Measurements from ENCODE around the gene C16orf54. TPM values are rescaled to one million over a fixed set of nuclear protein-coding genes. Genes with fewer than 3 reads are reported as not detected.
"Not testable (repeated sequence)": the region's sequence is repeated elsewhere in the genome, so short reads cannot be mapped to it uniquely, and the experiment has no call there.

The C16orf54 gene
- total RNA-seq, 1 experiment from 2014 or later, result not detected

DNA sequence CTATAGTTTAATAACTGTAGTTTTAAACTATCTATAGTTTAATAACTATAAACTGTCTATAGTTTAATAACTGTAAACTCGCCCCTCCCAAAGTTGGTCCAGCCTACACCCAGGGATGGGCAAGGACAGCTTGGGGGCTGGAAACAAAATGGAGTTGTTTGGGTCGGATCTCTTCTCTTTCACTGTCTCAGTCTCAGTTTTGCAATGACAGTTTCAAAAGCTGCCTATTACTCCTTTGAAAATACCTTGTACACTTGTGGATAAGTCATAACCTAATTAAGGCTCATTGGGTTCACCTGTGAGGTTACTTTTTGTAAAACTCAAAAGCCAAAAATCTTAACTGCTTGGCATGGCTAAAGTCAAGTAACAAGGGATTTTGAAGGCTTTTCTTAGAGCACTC is 31.4 kb downstream of the C16orf54 start:
- H3K27me3 Mint-ChIP-seq (ENCODE audit: insufficient read depth, unreplicated experiment), result peaks cover 7% of the 10 kb centered on the region
- ChIA-PET POLR2A (no interaction called here), CTCF (interaction anchor here (0.6 to 1.1 kb wide), 4 partner anchors 14 to 872 kb away, joined by 3 read pairs; no protein-coding TSS in a partner anchor)
- no peak overlapping the region for H3K27ac Mint-ChIP-seq (ENCODE audit: low read depth, unreplicated experiment)
- H3K36me3 Mint-ChIP-seq (ENCODE audit: insufficient read depth, unreplicated experiment), result no peaks in the 10 kb centered on the region
- TF ChIP-seq, protein P1, sequence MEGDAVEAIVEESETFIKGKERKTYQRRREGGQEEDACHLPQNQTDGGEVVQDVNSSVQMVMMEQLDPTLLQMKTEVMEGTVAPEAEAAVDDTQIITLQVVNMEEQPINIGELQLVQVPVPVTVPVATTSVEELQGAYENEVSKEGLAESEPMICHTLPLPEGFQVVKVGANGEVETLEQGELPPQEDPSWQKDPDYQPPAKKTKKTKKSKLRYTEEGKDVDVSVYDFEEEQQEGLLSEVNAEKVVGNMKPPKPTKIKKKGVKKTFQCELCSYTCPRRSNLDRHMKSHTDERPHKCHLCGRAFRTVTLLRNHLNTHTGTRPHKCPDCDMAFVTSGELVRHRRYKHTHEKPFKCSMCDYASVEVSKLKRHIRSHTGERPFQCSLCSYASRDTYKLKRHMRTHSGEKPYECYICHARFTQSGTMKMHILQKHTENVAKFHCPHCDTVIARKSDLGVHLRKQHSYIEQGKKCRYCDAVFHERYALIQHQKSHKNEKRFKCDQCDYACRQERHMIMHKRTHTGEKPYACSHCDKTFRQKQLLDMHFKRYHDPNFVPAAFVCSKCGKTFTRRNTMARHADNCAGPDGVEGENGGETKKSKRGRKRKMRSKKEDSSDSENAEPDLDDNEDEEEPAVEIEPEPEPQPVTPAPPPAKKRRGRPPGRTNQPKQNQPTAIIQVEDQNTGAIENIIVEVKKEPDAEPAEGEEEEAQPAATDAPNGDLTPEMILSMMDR (IDR thresholded peaks at IDR 0.05; ENCODE audit: unreplicated experiment), result no peak
- BruUV-seq (replicated peaks), result no TSS peak
- H3K4me1 Mint-ChIP-seq (ENCODE audit: insufficient read depth, unreplicated experiment), result peaks cover 7% of the 10 kb centered on the region
- H3K4me3 Mint-ChIP-seq (ENCODE audit: unreplicated experiment), result no peak overlapping the region
- no peak for DNase-seq (ENCODE audit: unreplicated experiment)
- no peaks in the 10 kb centered on the region for H3K9me3 Mint-ChIP-seq (ENCODE audit: unreplicated experiment)
- intact Hi-C loops (cut with micrococcal nuclease), result no loop called here

DNA sequence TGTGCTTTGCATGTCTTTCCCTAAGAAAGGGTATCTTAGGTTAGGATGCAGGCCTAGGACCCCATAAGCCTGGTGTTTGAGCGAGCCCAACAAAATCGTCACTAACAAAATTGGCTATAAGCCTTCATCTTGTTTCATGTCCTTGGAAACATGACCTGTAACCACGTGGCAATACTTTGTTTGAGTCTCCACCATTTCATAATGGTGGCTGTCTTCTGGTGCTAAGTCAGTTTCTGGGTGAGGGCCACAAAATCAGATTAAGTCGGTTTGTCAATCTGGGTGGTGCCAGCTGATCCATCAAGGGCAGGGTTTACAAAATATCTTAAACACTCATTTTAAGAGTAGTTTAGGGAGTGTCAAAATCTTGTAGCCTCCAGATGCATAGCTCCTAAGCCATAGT is 33.0 kb downstream of the C16orf54 start:
- ChIA-PET POLR2A (no interaction called here), CTCF (interaction anchor here (4.8 kb wide), 1 partner anchor 13 kb away, joined by 19 read pairs; no protein-coding TSS in a partner anchor)

DNA sequence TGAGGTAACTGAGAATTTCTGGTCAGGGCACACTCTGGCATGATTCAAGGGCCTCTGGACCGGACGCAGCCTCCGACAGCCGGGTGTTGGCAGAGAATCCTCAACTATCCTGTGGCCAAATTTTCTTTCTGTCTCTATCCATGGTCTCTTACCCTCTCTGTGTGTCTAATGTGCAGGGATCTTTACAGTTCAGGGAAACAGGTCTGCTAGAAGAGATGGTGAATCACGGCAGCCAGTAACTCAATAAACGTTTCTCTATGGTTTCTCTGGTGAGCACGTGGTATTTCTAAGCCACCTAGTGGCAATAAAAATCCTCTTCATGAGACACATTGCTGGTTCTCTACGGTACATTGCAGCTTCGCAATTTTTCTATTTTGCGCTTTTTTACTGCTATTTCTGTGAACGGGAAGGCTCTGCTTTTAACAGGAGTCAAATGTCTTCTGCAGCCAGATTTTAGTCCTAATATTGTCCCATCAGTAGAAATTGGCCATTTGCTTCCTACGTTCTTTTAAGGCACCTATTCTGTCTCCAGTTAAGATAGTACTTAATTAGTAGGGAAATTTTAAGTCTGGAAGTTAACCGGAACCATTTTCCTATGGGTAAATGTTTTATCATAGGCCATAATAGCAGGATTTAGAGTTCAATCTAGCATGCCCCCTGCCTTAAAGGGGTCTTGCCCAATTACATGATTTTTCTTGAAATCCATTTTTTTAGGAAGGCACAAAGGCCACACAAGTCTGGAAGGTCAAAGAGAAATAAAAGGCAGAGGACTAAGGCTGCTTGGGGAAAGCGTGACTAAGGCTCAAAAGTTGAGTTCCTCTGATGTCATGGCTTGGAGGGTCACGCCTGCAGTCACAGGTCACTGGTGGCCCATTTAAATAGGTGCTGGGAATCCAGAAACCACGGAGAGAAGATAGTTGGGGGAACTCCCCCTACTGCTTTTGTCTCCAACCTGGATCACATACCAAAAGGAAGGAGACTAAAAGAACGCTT is 35.3 kb downstream of the C16orf54 start:
- Mint-ChIP-seq H3K9me3 (ENCODE audit: unreplicated experiment) (no peaks in the 10 kb centered on the region), H3K4me3 (ENCODE audit: unreplicated experiment) (no peak overlapping the region), H3K36me3 (ENCODE audit: insufficient read depth, unreplicated experiment) (no peaks in the 10 kb centered on the region), H3K4me1 (ENCODE audit: insufficient read depth, unreplicated experiment) (peaks cover 12% of the 10 kb centered on the region), H3K27me3 (ENCODE audit: insufficient read depth, unreplicated experiment) (no peaks in the 10 kb centered on the region), H3K27ac (ENCODE audit: low read depth, unreplicated experiment) (no peak overlapping the region)
- peak; percentile 77 for DNase-seq (ENCODE audit: unreplicated experiment)
- ChIA-PET POLR2A (interaction anchor here (1.0 kb wide), 1 partner anchor 10 kb away, joined by 5 read pairs; no protein-coding TSS in a partner anchor), CTCF (interaction anchor here (1.9 to 4.8 kb wide), 2 partner anchors 10 to 19 kb away, joined by 6 to 19 read pairs; no protein-coding TSS in a partner anchor)
- TF ChIP-seq, protein P1 (IDR thresholded peaks at IDR 0.05; ENCODE audit: unreplicated experiment), result peak; percentile 41
- intact Hi-C loops (cut with micrococcal nuclease), result no loop called here
- BruUV-seq (replicated peaks), result no TSS peak

More for the DNA sequence above, 33.0 kb downstream of the C16orf54 start:
- Mint-ChIP-seq H3K27me3 (ENCODE audit: insufficient read depth, unreplicated experiment) (no peaks in the 10 kb centered on the region), H3K4me3 (ENCODE audit: unreplicated experiment) (no peak overlapping the region), H3K4me1 (ENCODE audit: insufficient read depth, unreplicated experiment) (peaks cover 12% of the 10 kb centered on the region), H3K36me3 (ENCODE audit: insufficient read depth, unreplicated experiment) (no peaks in the 10 kb centered on the region), H3K9me3 (ENCODE audit: unreplicated experiment) (no peaks in the 10 kb centered on the region), H3K27ac (ENCODE audit: low read depth, unreplicated experiment) (no peak overlapping the region)
- DNase-seq (ENCODE audit: unreplicated experiment), result no peak
- no TSS peak for BruUV-seq (replicated peaks)
- intact Hi-C loops (cut with micrococcal nuclease), result no loop called here
- TF ChIP-seq, protein P1 (IDR thresholded peaks at IDR 0.05; ENCODE audit: unreplicated experiment), result no peak

DNA sequence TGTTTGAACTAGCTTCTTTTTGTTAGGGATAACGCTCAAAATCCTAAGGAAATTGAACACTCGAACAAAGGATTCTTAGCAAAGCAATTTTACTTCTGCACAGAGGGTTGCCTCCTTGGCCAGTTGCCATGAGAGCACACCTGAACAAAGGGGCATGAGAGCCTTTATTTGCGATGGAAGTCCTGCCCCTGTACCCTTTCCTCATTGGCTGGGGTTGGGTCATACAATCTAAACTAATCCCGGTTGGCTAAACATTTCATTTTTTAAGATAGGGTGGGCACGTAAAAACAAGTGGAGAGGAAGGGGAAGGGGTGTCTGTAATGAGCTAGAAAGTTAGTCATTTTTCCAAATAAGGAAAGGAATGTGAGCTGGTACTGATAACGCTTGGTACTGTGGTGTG is 36.1 kb downstream of the C16orf54 start:
- ChIA-PET POLR2A (interaction anchor here (0.6 kb wide), 1 partner anchor 15 kb away, joined by 3 read pairs; no protein-coding TSS in a partner anchor), CTCF (interaction anchor here (0.6 to 4.8 kb wide), 6 partner anchors 10 to 1432 kb away, joined by 3 to 19 read pairs (median 4); no protein-coding TSS in a partner anchor)
- peaks cover 12% of the 10 kb centered on the region for H3K4me1 Mint-ChIP-seq (ENCODE audit: insufficient read depth, unreplicated experiment)
- intact Hi-C loops (cut with micrococcal nuclease); H3K36me3 Mint-ChIP-seq (ENCODE audit: insufficient read depth, unreplicated experiment); H3K9me3 Mint-ChIP-seq (ENCODE audit: unreplicated experiment); DNase-seq (ENCODE audit: unreplicated experiment); H3K27ac Mint-ChIP-seq (ENCODE audit: low read depth, unreplicated experiment); H3K4me3 Mint-ChIP-seq (ENCODE audit: unreplicated experiment); H3K27me3 Mint-ChIP-seq (ENCODE audit: insufficient read depth, unreplicated experiment); BruUV-seq (replicated peaks): not testable (repeated sequence)
